ENCODE measurements around the gene HDAC4.

DNA sequence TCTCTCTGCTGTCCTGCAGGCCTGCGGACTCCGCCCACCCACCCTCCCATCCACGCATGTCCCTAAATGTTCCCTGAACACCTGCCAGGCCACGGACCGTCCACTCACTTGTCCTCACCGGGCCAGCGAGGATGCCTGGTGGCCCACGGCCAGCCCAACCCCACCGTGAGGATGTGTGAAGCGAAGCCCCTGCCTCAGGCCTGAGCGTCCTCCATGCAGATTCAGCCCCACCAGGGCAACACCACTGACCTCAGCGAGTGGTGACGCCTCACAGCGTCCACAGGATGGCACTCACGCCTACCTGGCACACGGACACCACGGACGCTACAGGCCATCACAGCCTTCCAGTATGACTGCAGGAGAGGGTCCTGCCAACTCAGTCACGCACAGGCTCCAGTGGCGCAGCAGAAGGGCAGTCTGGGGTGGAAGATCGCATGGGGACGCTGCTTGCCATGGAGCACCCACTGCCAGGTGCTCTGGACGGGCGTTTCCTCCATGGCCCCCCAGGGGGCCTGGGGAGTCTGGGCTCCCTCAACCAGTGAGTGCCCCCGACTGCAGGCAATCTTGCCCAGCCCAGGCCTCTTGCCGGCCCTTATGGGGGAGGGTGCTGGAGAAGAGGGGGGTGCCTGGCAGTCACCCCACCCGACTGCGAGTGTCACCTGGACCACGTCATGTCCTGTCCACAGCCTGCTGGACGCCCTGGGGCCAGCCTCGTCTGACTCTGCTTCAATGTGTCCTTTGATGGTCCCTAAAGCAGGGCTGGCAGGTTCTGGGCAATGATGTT is 25.4 kb downstream of the HDAC4 start:
- TF ChIP-seq POLR2AphosphoS5 (IDR thresholded peaks at IDR 0.05; ENCODE audit: insufficient read depth in 1 of 2, low read depth in 1 of 2): no peak
- no peak for TF ChIP-seq CTCF (IDR thresholded peaks at IDR 0.05)
- no peak for TF ChIP-seq POLR2A (IDR thresholded peaks at IDR 0.05)
